Activated CD4-positive, alpha-beta T cell treated with anti-CD3 and anti-CD28 coated beads, Interleukin-2, Interleukin-4, amounts not matched to agents 100 ng/mL and 50 ng/mL, durations not matched to agents 16 hours and 8 hours (primary cell): ENCODE results near the gene MYF5.
"Not testable (repeated sequence)": the region's sequence is repeated elsewhere in the genome, so short reads cannot be mapped to it uniquely, and the experiment has no call there.

Experiments
- DNase-seq: peaks from one replicate; pipeline ENCODE4 v3.0.0-alpha.2; 2020; ENCODE audit warnings: low spot score

MYF5 gene

GRCh38 chr12:80716696-80717469 is at the start of gene MYF5:
Gene MYF5, plus strand, starts transcription at chr12:80716912. Its CDS starts 152 bp downstream, at chr12:80717064.
- DNase-seq: no peak

- no peak for DNase-seq
These were observed 46.5 kb upstream of the MYF5 start for GRCh38 chr12:80670214-80670613.

- not testable (repeated sequence) for DNase-seq
These were observed 40.6 kb upstream of the MYF5 start for GRCh38 chr12:80676042-80676636.

GRCh38 chr12:80676856-80677255 is 39.9 kb upstream of the MYF5 start:
- DNase-seq: no peak

- DNase-seq: no peak
These were observed 38.7 kb upstream of the MYF5 start for GRCh38 chr12:80677994-80678393.

- DNase-seq: no peak
These were observed 37.2 kb upstream of the MYF5 start for GRCh38 chr12:80679346-80680131.

GRCh38 chr12:80681287-80681686 is 35.4 kb upstream of the MYF5 start:
- no peak for DNase-seq

- no peak for DNase-seq
These were observed 34.9 kb upstream of the MYF5 start for GRCh38 chr12:80681786-80682185.

- no peak for DNase-seq
These were observed 32.6 kb upstream of the MYF5 start for GRCh38 chr12:80684077-80684495.

GRCh38 chr12:80690090-80690489 is 26.6 kb upstream of the MYF5 start:
- DNase-seq: no peak

GRCh38 chr12:80690513-80690912 is 26.2 kb upstream of the MYF5 start:
- no peak for DNase-seq

- DNase-seq: no peak
These were observed 24.6 kb upstream of the MYF5 start for GRCh38 chr12:80692114-80692513.

GRCh38 chr12:80697270-80697887 is 19.3 kb upstream of the MYF5 start:
- no peak for DNase-seq

- DNase-seq: no peak
These were observed 18.5 kb upstream of the MYF5 start for GRCh38 chr12:80698256-80698655.

- no peak for DNase-seq
These were observed 17.7 kb upstream of the MYF5 start for GRCh38 chr12:80698847-80699542.

GRCh38 chr12:80700327-80700726 is 16.4 kb upstream of the MYF5 start:
- no peak for DNase-seq

GRCh38 chr12:80701388-80701787 is 15.3 kb upstream of the MYF5 start:
- DNase-seq: no peak

GRCh38 chr12:80702889-80703805 is 13.6 kb upstream of the MYF5 start:
- no peak for DNase-seq

- DNase-seq: no peak
These were observed 12.3 kb upstream of the MYF5 start for GRCh38 chr12:80704420-80704819.

- DNase-seq: no peak
These were observed 9.4 kb upstream of the MYF5 start, which contains the start of gene MYF6 for GRCh38 chr12:80707126-80707829. Gene MYF6, plus strand, starts transcription at chr12:80707634. Its CDS starts 86 bp downstream, at chr12:80707720.
